ENCODE results near the gene CELSR1. TPM values are rescaled to one million over a fixed set of nuclear protein-coding genes. Genes with fewer than 3 reads are reported as not detected.

The CELSR1 gene
- total RNA-seq, 1 donor from 2014 or later: 7.7 TPM

DNA sequence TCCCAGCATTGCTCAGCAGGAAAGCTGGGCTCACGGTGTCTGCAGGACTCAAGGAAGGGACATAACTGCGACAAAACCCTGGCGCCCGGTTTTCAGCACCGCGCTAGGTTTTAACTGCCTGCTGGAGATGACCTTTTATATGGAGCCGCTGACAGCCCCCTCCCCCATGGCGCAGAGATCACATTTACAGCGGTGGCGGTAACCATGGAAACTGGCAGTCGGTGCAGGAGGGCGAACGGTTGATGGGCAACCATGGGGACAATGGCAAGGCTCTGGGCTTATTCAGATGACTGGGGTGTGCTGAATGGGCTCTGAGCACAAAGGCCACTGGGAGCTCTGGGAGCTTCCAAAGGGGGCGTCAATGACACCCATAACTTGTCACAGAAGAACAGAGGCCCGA is 37.2 kb downstream of the CELSR1 start:
- peak; percentile 39 for DNase-seq (ENCODE audit: low spot score)
- TF ChIP-seq, protein P1, sequence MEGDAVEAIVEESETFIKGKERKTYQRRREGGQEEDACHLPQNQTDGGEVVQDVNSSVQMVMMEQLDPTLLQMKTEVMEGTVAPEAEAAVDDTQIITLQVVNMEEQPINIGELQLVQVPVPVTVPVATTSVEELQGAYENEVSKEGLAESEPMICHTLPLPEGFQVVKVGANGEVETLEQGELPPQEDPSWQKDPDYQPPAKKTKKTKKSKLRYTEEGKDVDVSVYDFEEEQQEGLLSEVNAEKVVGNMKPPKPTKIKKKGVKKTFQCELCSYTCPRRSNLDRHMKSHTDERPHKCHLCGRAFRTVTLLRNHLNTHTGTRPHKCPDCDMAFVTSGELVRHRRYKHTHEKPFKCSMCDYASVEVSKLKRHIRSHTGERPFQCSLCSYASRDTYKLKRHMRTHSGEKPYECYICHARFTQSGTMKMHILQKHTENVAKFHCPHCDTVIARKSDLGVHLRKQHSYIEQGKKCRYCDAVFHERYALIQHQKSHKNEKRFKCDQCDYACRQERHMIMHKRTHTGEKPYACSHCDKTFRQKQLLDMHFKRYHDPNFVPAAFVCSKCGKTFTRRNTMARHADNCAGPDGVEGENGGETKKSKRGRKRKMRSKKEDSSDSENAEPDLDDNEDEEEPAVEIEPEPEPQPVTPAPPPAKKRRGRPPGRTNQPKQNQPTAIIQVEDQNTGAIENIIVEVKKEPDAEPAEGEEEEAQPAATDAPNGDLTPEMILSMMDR (IDR thresholded peaks at IDR 0.05; ENCODE audit: unreplicated experiment): no peak
- peaks cover 21% of the 10 kb centered on the region for H3K4me1 Mint-ChIP-seq (ENCODE audit: unreplicated experiment)
- peaks cover 5% of the 10 kb centered on the region for H3K27me3 Mint-ChIP-seq (ENCODE audit: unreplicated experiment)
- H3K9me3 Mint-ChIP-seq (ENCODE audit: unreplicated experiment): no peaks in the 10 kb centered on the region
- no peaks in the 10 kb centered on the region for H3K36me3 Mint-ChIP-seq (ENCODE audit: low read depth, unreplicated experiment)
- H3K27ac Mint-ChIP-seq (ENCODE audit: unreplicated experiment): no peak overlapping the region
- no peak overlapping the region for H3K4me3 Mint-ChIP-seq (ENCODE audit: unreplicated experiment)

DNA sequence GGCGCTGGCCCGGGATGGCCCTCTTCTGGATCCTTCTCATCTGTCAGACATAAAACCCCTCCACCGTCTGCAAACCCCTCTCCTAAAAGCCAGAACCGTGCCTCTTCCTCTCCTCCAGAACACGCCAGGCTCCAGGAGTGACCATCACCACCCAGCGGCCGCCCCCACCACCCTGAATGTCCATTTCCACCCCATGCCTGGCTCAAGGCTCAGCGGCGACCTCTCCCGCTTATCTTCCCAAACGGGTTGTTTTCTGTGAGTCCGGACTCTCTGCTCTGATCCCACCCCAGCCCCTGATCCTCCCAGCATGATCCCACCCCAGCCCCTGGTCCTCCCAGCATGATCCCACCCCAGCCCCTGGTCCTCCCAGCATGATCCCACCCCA is 37.6 kb downstream of the CELSR1 start:
- TF ChIP-seq, protein P1 (IDR thresholded peaks at IDR 0.05; ENCODE audit: unreplicated experiment): no peak
- Mint-ChIP-seq H3K9me3 (ENCODE audit: unreplicated experiment) (no peaks in the 10 kb centered on the region), H3K27me3 (ENCODE audit: unreplicated experiment) (peaks cover 5% of the 10 kb centered on the region), H3K4me3 (ENCODE audit: unreplicated experiment) (no peak overlapping the region), H3K36me3 (ENCODE audit: low read depth, unreplicated experiment) (no peaks in the 10 kb centered on the region), H3K27ac (ENCODE audit: unreplicated experiment) (no peak overlapping the region), H3K4me1 (ENCODE audit: unreplicated experiment) (peaks cover 21% of the 10 kb centered on the region)
- no peak for DNase-seq (ENCODE audit: low spot score)

DNA sequence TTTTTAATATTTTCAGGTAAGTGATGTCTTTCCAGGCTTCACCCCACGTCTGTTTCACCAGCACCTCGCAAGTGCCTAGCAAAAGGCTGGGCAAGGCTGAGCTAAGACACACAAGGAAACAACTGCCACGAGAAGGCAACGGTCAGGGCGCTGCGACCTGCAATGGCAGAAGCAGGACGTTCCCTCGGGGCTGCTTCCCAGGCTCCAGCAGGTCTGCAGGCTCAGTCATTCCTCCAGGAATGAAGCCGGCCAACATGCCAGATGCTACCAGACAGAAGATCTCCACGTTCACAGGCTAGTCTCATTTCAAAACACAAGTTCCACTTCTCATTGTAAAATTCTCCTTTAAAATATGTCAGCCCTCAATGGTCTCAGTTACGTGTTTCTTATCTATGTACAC is 45.5 kb downstream of the CELSR1 start:
- TF ChIP-seq, protein P1 (IDR thresholded peaks at IDR 0.05; ENCODE audit: unreplicated experiment): no peak
- Mint-ChIP-seq H3K4me3 (ENCODE audit: unreplicated experiment) (no peak overlapping the region), H3K27ac (ENCODE audit: unreplicated experiment) (no peak overlapping the region), H3K4me1 (ENCODE audit: unreplicated experiment) (no peaks in the 10 kb centered on the region), H3K9me3 (ENCODE audit: unreplicated experiment) (no peaks in the 10 kb centered on the region), H3K27me3 (ENCODE audit: unreplicated experiment) (peaks cover 1% of the 10 kb centered on the region), H3K36me3 (ENCODE audit: low read depth, unreplicated experiment) (no peaks in the 10 kb centered on the region)
- DNase-seq (ENCODE audit: low spot score): no peak

DNA sequence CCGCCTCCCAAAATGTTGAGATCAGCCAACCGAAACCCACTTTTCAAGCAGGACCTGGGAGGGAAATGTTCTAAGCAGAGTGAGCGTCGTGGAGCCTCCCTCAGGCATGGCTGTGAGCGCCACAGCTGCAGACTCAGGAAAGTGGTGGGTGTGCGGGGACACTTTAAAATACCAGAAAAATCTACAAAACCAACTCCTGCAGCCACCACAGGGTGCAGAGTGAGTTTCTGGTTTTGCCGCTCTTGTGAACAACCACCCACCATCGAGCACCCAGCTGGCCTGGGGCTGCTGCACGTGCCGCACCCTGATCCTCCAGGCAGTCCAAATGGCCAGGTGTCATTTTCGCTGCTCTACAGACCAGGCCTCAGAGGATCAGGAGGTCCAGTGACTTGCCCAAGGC is 46.9 kb downstream of the CELSR1 start:
- H3K27ac Mint-ChIP-seq (ENCODE audit: unreplicated experiment): no peak overlapping the region
- H3K9me3 Mint-ChIP-seq (ENCODE audit: unreplicated experiment): no peaks in the 10 kb centered on the region
- H3K27me3 Mint-ChIP-seq (ENCODE audit: unreplicated experiment): peaks cover 1% of the 10 kb centered on the region
- DNase-seq (ENCODE audit: low spot score): no peak
- no peaks in the 10 kb centered on the region for H3K4me1 Mint-ChIP-seq (ENCODE audit: unreplicated experiment)
- TF ChIP-seq, protein P1 (IDR thresholded peaks at IDR 0.05; ENCODE audit: unreplicated experiment): no peak
- H3K36me3 Mint-ChIP-seq (ENCODE audit: low read depth, unreplicated experiment): no peaks in the 10 kb centered on the region
- H3K4me3 Mint-ChIP-seq (ENCODE audit: unreplicated experiment): no peak overlapping the region

DNA sequence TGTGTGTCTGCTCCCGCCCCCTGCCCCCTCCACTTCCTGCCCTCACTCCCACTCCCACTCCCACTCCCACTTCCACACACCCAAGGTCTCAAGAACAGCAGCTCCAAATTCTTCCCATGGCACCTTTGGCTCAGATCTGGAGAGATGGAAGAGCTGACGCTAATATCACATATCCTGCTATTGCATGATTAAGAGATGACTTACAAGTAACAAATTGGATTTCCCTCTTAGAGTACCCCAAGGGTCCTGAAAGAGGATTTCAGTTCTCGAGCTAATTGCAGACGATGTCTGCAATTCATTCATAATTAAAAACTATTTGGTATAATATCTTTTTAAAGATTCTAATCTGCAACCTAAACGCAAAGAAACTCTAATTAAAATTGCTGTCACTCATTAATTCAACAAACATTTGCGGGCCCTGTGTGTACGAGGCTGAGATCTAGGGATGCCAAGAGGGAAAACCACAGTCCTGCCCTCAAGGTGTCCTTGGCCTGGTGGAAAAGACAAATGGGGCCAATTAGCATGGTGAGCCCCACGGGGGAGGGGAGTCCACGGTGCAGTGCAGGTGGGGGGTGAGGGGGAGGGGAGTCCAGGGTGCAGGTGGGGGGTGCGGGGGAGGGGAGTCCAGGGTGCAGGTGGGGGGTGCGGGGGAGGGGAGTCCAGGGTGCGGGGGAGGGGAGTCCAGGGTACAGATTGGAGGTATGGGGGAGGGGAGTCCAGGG is 50.3 kb downstream of the CELSR1 start:
- no peaks in the 10 kb centered on the region for H3K9me3 Mint-ChIP-seq (ENCODE audit: unreplicated experiment)
- H3K4me3 Mint-ChIP-seq (ENCODE audit: unreplicated experiment): no peak overlapping the region
- TF ChIP-seq, protein P1 (IDR thresholded peaks at IDR 0.05; ENCODE audit: unreplicated experiment): no peak
- DNase-seq (ENCODE audit: low spot score): no peak
- H3K27me3 Mint-ChIP-seq (ENCODE audit: unreplicated experiment): peaks cover 4% of the 10 kb centered on the region
- H3K27ac Mint-ChIP-seq (ENCODE audit: unreplicated experiment): no peak overlapping the region
- no peaks in the 10 kb centered on the region for H3K36me3 Mint-ChIP-seq (ENCODE audit: low read depth, unreplicated experiment)
- no peaks in the 10 kb centered on the region for H3K4me1 Mint-ChIP-seq (ENCODE audit: unreplicated experiment)

Measured in endothelial cell (in vitro differentiated cells).